ENCODE measurements around the gene CDKAL1. TPM values are rescaled to one million over a fixed set of nuclear protein-coding genes. Genes with fewer than 3 reads are reported as not detected.

Gene CDKAL1
- total and polyA plus RNA-seq, 2 donors (not counting 3 experiments of a cell fraction or from before 2014, with no cell fraction given), result 6.1 to 20.5 TPM

GRCh38 chr6:20684474-20684873, 150.2 kb downstream of the CDKAL1 start:
- Histone ChIP-seq H4K20me1 (replicated peaks; ENCODE audit: control insufficient read depth, extremely low read depth, insufficient read depth, low read length) (no peaks in the 10 kb centered on the region), H3K9me3 (replicated peaks; ENCODE audit: control insufficient read depth, insufficient read depth, low read length) (no peaks in the 10 kb centered on the region), H3K36me3 (ENCODE audit: control insufficient read depth in 2 of 2, extremely low read depth in 1 of 2, insufficient read depth in 2 of 2, low read length in 2 of 2) (no peaks in the 10 kb centered on the region), H3K27me3 (ENCODE audit: control insufficient read depth in 2 of 2, insufficient read depth in 2 of 2, low read length in 2 of 2) (no peaks in the 10 kb centered on the region), H3K4me3 (replicated peaks in 1 of 3; ENCODE audit: insufficient read depth in 1 of 3, low read depth in 1 of 3, low read length in 3 of 3) (no peak overlapping the region), H2AFZ (ENCODE audit: low read depth, low read length) (no peak overlapping the region), H3K9me1 (replicated peaks; ENCODE audit: control insufficient read depth, extremely low read depth, insufficient read depth, low read length) (no peaks in the 10 kb centered on the region), H3K79me2 (ENCODE audit: control insufficient read depth, insufficient read depth, low read length) (peaks cover 11% of the 10 kb centered on the region), H3K9ac (replicated peaks; ENCODE audit: extremely low read depth, insufficient read depth, low read length) (no peak overlapping the region), H3K4me2 (ENCODE audit: insufficient read depth, low read length) (no peak overlapping the region), H3K4me1 (ENCODE audit: control insufficient read depth, extremely low read depth, insufficient read depth, low read length) (peaks cover 10% of the 10 kb centered on the region), H3K27ac (ENCODE audit: insufficient read depth, low read depth, low read length) (no peak overlapping the region)
- DNase-seq (ENCODE audit: low read depth, low spot score) (no peak), FAIRE-seq (no peak)
- intact Hi-C loops (cut with micrococcal nuclease) (no loop called here), dilution Hi-C loops (cut with MboI; ENCODE audit: extremely low pct_ligation_motif_present, low sequenced_read_pairs) (no loop called here)
- POLR2A ChIA-PET, result no interaction called here
- TF ChIP-seq JUN (IDR thresholded peaks at IDR 0.05; ENCODE audit: borderline replicate concordance, insufficient read depth, insufficient read length, low read depth) (no peak), MYC (IDR thresholded peaks at IDR 0.05; ENCODE audit: low read depth, low read length) (no peak), CTCF (IDR thresholded peaks at IDR 0.05; ENCODE audit: extremely low read depth in 1 of 2, insufficient read depth in 1 of 2, low read depth in 1 of 2, low read length in 2 of 2) (no peak), EZH2 (IDR thresholded peaks at IDR 0.05; ENCODE audit: borderline replicate concordance, low read depth, low read length, severe bottlenecking) (no peak), MAX (IDR thresholded peaks at IDR 0.05; ENCODE audit: insufficient read depth, insufficient read length) (no peak), FOS (IDR thresholded peaks at IDR 0.05; ENCODE audit: borderline replicate concordance, insufficient read depth, low read length) (no peak), POLR2A (IDR thresholded peaks at IDR 0.05; ENCODE audit: low read depth, low read length) (no peak), POLR2AphosphoS5 (IDR thresholded peaks at IDR 0.05; ENCODE audit: insufficient read depth, low read depth, low read length) (no peak), GATA2 (IDR thresholded peaks at IDR 0.05; ENCODE audit: insufficient read depth, insufficient read length, low read depth, low read length) (no peak)
- BruUV-seq (replicated peaks), result no TSS peak
- CTCF ChIA-PET, result no interaction called here
